Activated gamma-delta T cell (primary cell): Measurements from ENCODE around the gene BTBD6.
"Not testable (repeated sequence)": the region's sequence is repeated elsewhere in the genome, so short reads cannot be mapped to it uniquely, and the experiment has no call there.

Source experiments
- DNase-seq: peaks from one replicate; lab custom pipeline; 2025; lab: John Stamatoyannopoulos, UW

The BTBD6 gene

GRCh38 chr14:105294142-105294597, 45.8 kb downstream of the BTBD6 start:
- peak; percentile 43 for DNase-seq

- DNase-seq: not testable (repeated sequence)
Observed at GRCh38 chr14:105297311-105297710, 49.0 kb downstream of the BTBD6 start.

GRCh38 chr14:105299654-105300541, 51.6 kb downstream of the BTBD6 start:
- peak; percentile 46 for DNase-seq
